Occipital lobe (tissue), 2 donors: ENCODE results near the gene KLHL29. TPM values are rescaled to one million over a fixed set of nuclear protein-coding genes. Genes with fewer than 3 reads are reported as not detected.

Source experiments
- DNase-seq: peaks from one replicate; lab custom pipeline; 2025; lab: John Stamatoyannopoulos, UW
- total RNA-seq: library from RNA; depleted of rRNA; stranded (reverse); fragments of >200 nt; gene quantifications from one replicate; pipeline ENCODE4 v1.2.3, GENCODE V29; 2014

The KLHL29 gene
- total RNA-seq, 1 donor from 2014 or later, result 8.4 TPM

DNA sequence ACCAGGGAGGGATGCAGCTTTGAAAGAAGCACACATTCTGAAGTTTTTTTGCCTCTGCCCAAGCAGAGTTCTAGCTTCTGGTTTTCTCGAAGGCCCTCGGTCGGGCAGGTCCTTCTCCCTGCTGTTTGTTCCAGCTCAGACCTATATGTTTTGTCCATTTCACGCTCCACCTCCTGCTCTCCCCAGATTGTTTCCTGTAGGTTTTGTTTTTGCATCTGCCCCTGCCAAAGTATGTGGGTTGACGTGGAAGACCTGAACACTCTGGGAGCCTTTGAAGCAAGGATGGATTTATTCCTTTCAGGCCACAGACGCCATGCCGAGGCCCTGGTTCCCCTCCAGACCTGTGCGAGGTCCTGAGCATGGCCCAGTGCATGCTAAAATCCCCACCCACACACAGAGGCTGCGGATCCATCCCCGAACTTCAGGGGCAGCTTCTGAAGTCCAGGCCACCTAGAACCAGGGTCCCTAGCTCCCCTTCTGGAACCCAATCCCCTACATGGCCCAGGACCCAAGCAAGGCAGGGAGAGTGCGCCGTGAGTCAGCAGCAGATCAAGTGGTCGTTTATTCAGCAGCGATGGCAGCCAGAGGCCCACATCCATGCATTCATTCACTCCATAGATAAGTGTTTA is 205.4 kb downstream of the KLHL29 start:
- no peak for DNase-seq

DNA sequence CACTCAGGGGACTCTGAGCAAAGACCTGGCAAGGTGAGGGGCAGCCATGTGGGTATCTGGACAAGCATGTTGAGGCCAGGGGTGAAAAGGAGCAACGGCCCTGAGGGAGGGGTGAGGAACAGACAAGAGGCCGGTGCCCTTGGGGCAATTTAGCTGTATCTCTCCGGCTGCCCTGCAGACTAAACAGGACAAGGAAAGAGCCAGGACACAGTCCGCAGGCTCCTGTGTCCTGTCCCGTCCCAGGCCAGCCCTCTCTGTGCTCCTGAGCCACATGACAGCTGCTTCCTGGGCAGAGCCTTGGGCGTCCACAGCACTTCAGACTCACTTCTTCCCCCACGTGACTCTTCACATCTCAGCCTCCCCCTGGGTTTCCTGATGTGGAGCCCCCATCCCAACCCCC is 206.1 kb downstream of the KLHL29 start:
- no peak for DNase-seq

DNA sequence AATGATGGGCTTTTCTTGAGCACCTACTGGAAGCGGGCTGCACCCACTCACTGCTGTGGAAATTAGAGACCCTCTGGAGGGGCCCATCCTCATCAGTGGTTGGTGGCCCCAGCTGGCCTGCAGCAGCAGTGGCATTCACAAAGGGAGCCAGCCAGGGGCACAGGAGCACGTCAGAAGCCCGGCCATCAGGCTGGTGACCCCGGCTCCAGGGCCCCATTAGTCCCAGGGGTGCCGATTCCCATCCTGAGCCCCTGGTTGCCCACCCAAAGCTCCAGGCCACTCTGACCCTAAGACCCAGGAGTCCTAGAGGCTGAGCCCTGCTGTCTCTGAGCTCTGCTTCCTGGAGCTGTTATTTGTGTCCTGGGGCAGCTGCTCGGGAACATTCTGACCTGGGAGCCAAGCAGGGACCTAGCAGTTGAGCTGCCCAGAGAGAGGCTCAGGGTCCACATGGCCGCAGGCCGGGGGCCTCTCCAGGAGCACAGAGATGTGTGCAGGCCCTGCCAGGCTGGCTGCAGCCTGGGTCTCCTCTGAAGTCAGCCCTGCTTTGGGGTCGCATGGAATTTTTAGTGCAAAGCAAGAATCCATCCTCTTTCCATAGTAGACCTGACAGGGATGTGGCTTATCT is 207.2 kb downstream of the KLHL29 start:
- no peak for DNase-seq

DNA sequence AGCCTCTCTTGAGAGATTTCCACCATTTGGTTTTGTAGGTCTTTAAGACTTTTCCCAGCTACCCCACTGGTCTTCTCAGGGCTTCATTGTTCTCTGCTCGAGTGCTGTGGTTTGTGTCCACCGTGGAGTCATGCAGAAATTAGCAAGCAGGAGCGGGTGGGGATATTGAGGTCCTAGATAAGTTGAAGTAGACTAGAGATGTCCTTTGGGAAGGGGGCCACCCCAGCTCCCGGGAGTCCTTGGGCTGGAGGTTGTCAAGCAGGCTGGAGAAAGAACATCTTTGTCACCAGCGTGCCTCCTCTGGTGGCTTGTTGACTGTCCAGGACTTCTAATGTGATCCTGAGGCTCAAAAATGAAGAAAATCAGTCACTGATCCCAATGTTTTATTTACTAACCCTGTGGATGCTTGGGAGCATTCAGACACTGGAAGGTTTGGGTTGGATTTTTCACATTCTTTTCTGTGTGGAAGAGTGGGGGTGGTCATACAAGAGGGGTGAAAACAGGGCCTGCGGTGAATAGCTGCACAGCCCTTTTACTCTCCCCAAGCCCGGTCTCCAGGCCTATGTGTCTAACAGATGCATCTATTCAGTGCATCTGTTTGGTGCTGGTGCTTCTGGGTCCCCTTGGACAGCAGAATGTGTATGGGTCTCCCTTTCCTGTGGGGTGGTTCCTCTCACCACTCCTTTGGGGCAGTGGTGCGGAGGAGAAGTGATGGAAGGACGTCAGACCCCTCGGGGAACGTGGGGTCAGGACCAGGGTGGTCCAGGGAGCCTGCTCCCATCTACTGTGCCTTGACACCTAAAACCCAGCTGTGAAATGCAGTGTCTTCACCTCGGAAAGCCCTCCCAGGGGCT is 208.1 kb downstream of the KLHL29 start:
- DNase-seq, result no peak

DNA sequence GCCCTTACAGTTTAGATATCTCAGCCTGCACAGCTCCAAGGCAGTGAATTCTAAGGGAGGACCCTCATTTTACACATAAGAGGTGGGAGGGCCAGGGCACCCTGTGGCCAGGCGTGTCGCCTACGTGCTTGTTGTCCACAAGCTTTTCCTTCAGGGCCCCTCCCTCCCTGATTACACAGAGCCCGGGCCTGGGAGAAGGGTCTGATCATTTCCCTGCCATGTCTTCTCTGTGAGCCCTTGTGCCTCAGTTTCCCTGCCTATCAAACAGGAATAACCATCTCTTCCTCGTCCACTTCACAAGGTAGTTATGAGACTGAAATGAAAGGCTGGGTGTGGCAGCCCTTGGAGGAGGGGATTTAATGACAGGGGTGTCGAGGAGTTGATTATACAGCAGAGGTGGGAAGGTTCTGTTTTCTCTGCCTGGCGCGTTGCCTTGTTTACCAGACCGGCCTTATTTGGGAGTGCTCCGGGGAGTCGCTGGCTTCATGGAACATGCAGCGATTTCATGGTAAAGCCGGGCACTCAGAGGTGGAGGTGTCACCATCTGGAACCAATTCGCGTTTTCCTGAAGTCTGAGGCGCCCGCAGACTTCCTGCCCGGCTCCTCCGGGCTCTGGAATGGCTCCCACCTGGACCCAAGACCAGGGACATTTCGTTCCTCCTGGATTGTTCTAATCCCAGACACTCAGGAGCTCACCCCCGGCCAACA is 208.9 kb downstream of the KLHL29 start:
- no peak for DNase-seq

DNA sequence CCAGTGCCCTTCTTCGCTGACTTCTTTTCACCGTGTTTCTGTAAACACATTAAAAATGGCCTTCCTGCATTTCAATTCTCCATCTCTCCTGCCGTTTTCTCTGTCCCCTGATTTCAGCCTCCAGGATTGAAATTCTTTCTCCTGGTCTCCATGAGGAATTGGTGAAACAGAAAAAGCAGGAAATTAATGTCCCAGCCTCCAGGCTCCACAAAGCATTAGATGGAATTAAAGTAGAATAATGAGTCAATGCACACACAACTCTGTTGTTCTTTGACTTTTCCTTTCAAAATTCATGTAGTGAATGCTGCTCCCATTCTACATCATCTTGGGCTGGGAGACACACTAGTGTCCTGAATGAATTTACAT is 209.5 kb downstream of the KLHL29 start:
- DNase-seq, result no peak

DNA sequence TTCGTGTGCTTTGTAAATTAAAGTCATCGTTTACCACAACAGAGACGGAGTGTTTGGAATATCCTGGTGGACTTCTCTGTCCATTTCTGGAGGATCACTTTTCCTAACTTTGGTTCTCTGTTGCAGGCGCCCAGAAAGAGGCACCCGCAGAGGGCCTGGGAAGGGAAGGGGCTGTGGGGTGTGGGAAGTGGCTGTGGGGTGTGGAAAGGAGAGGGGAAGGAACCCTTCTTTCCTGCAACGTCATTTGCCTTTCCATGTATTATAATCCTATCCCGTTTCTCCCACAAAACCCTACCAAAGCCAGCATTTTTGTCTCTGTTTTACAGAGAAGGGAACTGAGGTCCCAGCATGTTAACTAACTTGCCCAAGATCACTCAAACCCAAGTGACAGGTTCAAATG is 210.0 kb downstream of the KLHL29 start:
- DNase-seq, result no peak

DNA sequence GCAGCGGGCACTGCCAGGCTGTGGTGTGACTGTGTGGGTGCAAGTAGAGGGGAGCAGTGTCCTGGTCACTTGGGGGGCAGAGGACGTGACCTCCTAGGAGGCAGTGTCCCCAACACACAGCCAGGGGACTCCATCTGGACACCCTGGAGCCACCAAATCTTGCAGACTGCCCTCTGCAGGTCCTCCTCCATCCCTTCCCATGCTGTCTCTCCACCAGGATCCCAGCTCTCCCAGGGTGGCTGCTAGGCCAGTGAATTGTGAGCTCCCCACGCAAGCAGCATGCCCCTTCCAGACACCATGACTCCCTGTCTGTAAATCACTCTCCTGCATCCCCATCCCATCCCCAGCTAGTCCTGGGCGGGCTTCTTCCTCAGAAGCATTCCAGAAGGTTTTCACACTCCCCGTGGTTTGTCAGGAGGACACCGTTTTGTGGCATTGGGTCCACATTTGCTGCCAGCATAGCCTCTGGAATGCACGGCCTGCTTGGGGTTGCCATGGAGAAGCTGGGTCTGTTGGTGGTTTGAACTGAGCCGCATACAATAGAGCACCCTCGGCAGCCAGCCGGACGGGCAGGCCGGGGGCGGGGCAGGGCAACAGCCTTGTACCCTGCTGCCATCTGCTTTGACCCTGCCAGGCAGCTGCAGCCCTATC is 210.7 kb downstream of the KLHL29 start:
- no peak for DNase-seq

DNA sequence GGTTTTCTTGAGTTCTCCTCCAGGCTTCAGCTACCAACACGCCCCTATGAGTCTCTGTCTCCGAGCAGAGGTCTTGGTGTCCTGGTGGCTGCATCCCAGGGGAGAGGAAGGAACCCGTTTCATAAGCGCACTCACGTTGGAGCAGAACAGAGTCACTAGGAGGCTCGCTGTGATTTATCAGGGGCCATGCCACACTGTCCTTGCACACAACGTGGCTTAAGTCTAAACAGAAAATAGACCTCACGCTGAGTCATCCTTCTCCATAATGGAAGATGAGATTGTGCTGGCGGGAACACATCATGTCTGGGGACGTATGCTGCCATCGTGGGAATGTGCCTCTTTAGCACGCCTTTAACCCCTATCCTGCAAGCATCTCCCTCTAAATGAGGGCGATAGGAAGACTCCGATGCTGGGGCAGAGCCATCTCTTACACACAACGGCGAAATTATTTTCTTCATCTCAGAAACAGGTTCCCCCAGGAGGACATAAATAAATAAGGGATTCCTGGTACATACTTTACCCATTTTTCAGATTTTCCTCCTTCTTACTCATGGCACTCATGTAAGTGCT is 211.4 kb downstream of the KLHL29 start:
- DNase-seq, result no peak

DNA sequence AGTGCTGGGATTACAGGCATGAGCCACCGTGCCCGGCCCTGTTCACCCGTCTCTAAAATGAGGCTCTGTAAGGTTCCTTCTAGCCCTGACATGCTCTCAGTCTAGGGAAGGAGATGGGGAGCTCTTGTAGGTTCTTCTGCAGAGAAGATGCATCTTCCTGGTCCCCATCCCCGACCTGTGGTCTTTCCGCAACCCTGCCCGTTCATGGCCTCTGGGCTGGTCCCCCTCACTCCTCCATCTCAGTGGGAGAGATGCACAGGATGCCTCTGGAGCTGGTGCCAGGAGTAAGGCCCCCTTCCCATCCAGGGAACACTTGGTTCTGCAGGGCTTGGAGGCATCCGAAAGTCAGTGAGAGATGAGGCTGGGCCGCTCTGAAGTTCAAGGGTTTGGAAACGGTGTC is 212.7 kb downstream of the KLHL29 start:
- DNase-seq, result no peak

DNA sequence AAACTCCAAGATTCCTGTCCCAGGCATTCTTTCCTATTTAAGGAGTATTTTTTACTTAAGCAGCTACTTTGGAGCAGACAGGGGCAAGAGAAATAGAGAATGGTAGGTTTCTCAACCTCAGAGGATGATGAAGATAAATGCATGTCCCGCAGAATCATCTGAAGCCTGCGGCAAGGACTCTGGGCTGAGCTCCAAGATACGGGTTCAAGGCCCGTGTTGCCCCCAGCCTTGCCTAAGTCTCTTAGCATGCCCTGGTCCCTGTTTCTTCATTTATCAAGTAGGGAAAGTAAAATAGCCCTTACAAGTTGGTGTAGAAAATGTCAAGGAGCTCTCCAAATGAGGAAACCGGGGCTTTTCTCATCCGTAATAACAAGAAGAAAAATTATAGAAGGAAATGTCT is 214.0 kb downstream of the KLHL29 start:
- DNase-seq, result no peak

DNA sequence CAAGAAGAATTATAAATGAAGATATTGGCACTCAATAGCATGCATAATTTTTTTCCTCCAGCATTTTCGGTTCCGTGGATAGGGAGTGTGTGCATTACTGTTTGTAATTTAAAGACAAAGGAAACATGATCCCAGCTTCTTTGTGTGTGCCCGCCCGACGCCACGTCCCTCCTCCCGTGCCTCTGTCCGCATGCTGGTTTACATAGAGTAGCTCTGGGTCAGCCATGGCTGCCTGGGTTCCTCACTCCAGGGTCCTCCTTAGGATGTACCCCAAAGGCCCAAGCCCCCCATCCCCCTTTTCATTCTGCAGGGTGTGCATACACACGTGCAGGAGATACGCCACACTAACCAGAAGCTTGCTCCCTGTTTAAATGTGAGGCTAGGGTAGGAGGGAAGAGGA is 214.7 kb downstream of the KLHL29 start:
- DNase-seq, result no peak

DNA sequence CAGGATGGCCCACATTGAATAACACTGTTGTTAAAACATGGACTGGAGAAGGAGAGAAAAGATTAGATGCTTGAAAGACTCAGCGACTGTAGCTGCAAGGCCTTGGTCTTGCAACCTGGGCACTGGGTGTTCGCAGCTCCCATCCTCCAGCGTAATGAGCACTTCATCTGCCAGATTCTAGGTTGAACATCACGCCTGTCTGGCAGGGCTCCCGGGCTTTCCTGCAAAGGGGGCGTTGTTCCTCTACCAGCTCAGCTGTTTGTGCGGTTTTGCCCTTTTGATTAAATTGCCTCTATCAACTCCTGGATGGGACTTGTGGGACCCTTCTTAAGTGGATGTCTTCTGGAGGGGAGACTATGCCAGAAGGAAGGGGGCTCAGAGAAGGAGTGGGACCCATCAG is 215.4 kb downstream of the KLHL29 start:
- no peak for DNase-seq

DNA sequence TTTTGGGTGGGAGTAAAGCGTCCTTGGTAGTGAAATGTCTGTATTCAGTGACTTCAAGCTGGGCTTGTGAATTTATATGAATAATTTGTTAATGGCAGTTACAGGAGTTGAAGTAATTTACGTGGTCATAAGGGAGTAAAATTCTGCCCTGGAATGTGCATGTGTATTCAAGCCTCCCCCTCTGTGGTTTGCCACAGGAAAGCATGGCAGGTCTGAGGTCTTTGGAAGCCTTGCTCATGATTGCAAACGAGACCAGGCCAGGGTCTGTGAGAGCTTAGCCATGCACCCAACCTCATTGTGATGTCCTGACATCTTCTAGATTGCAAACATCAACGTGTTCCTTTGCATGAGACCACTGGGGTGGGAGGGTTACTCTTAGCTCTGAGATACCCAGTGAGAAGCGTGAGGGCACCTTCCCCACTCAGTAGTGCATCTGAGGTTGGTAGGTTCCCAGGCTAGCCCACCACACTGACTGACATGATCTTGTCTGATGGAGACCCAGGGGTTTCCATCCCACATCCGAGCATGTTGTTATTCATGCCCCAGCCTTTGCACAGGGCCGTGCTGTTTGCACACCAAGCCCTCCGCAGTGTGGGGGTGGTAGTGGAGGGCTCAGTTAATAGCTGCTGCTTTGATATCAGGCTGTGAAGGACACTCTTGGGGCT is 216.5 kb downstream of the KLHL29 start:
- DNase-seq, result no peak

DNA sequence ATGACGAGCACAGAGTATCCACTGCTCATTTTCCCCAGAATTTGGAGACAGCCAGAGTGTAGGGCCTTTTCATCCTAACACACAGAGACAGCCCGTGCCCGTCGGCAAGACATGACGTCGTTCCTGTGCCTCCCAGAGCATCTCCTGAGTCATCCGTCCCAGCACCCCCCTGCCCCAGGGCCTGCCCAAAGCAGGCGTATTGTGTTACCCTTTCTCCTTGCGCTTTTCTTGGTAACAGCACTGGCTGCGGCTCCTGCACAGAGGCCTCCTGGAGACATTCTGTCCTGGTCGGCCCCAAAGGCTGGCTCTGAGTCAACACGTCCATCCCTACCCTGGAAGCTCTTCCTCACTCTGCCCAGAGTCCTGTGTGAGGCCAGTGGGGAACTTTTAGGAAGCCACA is 217.1 kb downstream of the KLHL29 start:
- no peak for DNase-seq

DNA sequence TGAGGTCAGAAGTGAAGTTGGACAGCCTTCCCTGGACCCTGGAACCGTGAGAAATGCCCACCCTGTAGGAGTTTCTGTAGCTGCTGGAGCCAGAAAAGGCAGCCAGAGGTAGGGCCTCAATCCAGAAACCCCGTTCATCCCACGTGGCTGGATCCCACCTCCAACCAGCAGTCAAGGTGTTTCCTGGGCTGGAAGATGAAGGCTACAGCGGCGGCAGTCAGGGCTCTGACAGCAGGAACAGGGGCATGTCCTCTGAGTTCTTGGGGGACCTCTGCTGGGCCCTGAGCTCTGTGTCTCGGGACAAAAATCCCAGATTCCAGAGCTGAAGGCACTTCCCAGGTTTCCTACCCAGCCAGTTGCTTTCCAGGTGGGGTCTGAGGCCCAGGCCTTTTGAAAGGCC is 218.2 kb downstream of the KLHL29 start:
- no peak for DNase-seq

DNA sequence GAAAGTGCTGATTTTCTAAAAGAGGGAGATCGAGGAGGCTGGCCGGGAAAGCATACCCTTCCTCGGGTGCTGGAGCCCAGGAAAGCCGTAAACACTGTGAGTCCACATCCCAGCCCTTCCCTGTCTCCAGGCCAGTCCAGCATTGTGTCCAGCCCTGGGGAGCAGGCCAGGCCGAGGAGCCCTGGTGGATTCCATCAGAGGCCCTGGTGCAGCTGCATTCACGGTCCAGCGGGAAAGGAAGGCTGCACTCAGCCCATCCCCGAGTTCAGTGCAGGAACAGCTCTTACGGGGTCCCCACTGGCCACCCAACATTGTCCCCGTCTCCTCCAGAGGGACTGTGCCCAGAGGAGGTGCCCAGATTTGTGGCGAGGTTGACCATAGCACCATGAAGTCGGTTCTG is 218.6 kb downstream of the KLHL29 start:
- DNase-seq, result no peak

DNA sequence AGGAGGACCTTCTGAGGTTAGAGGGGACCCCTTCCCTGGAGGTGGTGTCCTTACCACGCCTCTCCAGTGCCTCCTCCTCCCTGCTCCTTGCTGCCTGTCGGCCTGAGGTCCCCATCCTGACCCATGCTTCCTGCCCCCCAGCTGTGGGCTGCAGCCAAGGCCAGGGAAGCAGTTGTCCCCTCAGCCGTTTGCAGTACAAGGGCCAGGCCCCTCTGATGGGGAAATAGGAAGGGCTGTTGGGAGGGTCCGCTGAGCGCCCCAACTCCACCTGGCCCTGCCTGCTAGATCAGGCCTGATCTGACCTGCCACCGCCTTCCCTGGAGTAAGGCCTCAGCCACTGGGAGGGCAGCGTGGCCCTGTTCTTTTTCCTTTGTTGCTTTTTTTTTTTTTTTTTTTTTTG is 219.8 kb downstream of the KLHL29 start:
- no peak for DNase-seq

DNA sequence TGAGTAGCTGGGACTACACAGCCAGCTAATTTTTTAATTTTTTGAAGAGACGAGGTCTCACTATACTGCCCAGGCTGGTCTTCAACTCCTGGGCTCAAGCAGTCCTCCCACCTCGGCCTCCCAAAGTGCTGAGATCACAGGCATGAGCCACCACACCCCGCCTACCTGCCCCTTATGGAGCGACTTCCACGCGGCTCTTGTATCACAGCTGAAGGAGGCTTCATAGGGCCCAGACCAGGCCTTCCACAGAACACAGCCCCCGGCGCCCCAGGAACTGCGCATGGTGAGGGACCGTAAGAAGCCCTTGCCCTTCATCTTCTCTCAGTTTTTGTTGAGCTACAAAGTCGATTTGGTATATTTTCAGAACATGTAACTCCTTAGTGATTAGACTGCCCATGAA is 220.3 kb downstream of the KLHL29 start:
- DNase-seq, result no peak

DNA sequence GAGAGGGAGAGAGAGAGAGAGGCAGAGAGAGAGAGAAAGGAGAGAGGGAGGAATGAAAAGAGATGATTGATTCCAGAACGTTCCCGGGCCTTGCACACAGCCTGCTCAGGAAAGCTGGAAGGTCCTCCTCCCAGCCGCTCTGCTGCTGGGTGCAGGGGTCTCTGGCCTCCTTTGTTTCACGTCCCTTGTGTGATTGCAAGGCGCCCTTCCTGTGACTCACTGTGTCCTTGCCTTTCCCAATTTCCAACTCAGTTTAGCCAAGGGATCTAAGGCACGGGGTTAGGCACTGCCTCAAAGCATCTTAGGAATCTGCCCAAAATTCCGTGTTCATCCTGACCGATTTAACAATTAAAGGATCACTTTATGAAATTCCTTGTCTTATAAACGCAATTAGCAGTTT is 221.2 kb downstream of the KLHL29 start:
- no peak for DNase-seq

DNA sequence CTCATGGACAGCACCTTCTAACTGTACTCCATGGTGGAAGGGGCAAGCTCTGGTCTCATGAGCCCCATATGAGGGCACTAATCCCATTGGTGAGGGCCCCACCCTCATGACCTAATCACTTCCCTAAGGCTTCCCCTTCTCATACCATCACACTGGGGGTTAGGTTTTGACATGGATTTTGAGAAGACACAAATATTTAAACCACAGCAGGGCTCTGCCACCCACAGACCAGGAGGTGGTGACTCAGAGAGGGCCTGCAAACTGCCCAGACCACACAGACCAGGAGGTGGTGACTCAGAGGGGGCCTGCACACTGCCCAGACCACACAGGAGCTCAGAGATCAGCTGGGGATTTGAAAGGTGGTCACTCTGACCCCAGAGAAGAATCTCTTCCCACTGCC is 222.0 kb downstream of the KLHL29 start:
- DNase-seq, result no peak
